ENCODE results near the gene NOL4L. TPM values are rescaled to one million over a fixed set of nuclear protein-coding genes. Genes with fewer than 3 reads are reported as not detected.
A peak's percentile ranks its signal among the peaks of the same experiment; 100 is the strongest.

The NOL4L gene
- polyA plus RNA-seq, 2 of the 4 experiments (the other 2 are of a cell fraction) = 9.5 to 11.8 TPM

DNA sequence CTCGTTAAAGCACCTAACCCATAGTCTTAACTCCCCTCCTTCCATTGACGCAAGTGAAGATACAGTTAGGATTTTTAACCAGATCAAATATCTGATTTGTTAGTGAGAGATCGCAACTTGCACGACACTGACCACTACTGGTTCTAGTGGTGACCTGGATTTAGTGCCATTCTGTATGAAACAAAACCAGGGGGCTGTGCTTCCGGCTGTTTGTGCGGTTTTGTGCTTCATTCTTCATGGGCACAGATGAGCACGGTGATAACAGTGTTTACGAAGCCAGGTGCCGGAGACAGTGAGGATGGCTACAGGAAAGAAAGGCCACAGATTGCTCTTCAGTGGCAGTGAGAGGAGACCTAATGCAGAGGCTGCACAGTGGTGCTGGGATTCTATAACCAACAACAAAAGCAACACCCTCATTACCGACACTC lies 75.5 kb downstream of the NOL4L start:
- no peak overlapping the region for H3K27ac ChIP-seq
- no peak overlapping the region for H3K4me2 ChIP-seq
- WGBS (ENCODE audit: missing lambda C conversion rate) = 67% methylated on average over 10 of the region's 10 CpGs
- no peaks in the 10 kb centered on the region for H3K9me3 ChIP-seq
- no peak overlapping the region for H3K4me3 ChIP-seq
- ChIA-PET CTCF (interaction anchor here (0.9 to 27.6 kb wide), 7 partner anchors 8 to 142 kb away, joined by 3 to 670 read pairs (median 4); no protein-coding TSS in a partner anchor), POLR2A (no interaction called here)
- peak; percentile 52 to 64; a peak in 4 of 6 replicates for ATAC-seq
- FAIRE-seq = no peak
- H3K4me1 ChIP-seq = no peaks in the 10 kb centered on the region
- peak in 1 of 2 experiments; percentile 23 for DNase-seq (ENCODE audit: low read depth in 1 of 2, low spot score in 1 of 2)
- no peak for TF ChIP-seq EHF (CRISPR knock-in tag; IDR thresholded peaks at IDR 0.05)
- TF ChIP-seq GATA3 (IDR thresholded peaks at IDR 0.05; ENCODE audit: borderline replicate concordance) = no peak
- TF ChIP-seq HES2 (IDR thresholded peaks at IDR 0.05) = no peak
- TF ChIP-seq, protein P1, sequence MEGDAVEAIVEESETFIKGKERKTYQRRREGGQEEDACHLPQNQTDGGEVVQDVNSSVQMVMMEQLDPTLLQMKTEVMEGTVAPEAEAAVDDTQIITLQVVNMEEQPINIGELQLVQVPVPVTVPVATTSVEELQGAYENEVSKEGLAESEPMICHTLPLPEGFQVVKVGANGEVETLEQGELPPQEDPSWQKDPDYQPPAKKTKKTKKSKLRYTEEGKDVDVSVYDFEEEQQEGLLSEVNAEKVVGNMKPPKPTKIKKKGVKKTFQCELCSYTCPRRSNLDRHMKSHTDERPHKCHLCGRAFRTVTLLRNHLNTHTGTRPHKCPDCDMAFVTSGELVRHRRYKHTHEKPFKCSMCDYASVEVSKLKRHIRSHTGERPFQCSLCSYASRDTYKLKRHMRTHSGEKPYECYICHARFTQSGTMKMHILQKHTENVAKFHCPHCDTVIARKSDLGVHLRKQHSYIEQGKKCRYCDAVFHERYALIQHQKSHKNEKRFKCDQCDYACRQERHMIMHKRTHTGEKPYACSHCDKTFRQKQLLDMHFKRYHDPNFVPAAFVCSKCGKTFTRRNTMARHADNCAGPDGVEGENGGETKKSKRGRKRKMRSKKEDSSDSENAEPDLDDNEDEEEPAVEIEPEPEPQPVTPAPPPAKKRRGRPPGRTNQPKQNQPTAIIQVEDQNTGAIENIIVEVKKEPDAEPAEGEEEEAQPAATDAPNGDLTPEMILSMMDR (IDR thresholded peaks at IDR 0.05) = 0 out of 3 replicates have a peak, but pooled peaks have one; percentile 8
- TF ChIP-seq, protein P2, sequence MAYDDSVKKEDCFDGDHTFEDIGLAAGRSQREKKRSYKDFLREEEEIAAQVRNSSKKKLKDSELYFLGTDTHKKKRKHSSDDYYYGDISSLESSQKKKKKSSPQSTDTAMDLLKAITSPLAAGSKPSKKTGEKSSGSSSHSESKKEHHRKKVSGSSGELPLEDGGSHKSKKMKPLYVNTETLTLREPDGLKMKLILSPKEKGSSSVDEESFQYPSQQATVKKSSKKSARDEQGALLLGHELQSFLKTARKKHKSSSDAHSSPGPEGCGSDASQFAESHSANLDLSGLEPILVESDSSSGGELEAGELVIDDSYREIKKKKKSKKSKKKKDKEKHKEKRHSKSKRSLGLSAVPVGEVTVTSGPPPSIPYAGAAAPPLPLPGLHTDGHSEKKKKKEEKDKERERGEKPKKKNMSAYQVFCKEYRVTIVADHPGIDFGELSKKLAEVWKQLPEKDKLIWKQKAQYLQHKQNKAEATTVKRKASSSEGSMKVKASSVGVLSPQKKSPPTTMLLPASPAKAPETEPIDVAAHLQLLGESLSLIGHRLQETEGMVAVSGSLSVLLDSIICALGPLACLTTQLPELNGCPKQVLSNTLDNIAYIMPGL (CRISPR knock-in tag; IDR thresholded peaks at IDR 0.05; ENCODE audit: borderline replicate concordance) = no peak
- no peak for TF ChIP-seq PHF8 (IDR thresholded peaks at IDR 0.05; ENCODE audit: borderline replicate concordance, low read depth)
- no peak for TF ChIP-seq ZFP36 (IDR thresholded peaks at IDR 0.05; ENCODE audit: borderline replicate concordance, partially characterized antibody)
- no peak for TF ChIP-seq RNF2 (IDR thresholded peaks at IDR 0.05; ENCODE audit: borderline replicate concordance, low read depth)
- peak in 1 of 2 experiments; percentile 38; a peak in 2 of 5 replicates for TF ChIP-seq RAD21 (conservative IDR thresholded peaks at IDR 0.05 in 1 of 2, IDR thresholded peaks at IDR 0.05 in 1 of 2)

DNA sequence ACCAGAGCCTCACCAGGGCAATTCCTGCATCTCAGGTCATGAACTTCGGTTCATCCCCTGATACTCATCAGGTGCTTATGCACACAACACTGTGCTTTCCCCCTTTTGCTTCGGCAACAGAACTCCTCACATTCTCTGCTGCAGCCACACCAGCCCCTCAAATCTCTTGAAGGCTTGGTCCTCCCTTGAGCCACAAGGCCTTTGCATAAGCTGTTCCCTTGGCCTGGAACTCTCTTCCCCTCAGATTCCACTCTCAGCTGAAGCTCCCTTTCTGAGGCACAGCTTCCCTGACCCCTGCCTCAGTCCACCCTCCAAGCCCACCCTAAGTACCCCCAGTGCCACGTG lies 76.4 kb downstream of the NOL4L start:
- ChIA-PET CTCF (interaction anchor here (0.9 to 27.6 kb wide), 8 partner anchors 9 to 270 kb away, joined by 3 to 670 read pairs (median 4); no protein-coding TSS in a partner anchor), POLR2A (interaction anchor here (0.9 kb wide), 1 partner anchor 24 kb away, joined by 3 read pairs; no protein-coding TSS in a partner anchor)
- no peak for TF ChIP-seq GATA3 (IDR thresholded peaks at IDR 0.05; ENCODE audit: borderline replicate concordance)
- TF ChIP-seq FOSL2 (IDR thresholded peaks at IDR 0.05) = no peak
- TF ChIP-seq FOSL2 (CRISPR knock-in tag; IDR thresholded peaks at IDR 0.05) = no peak
- no peak for TF ChIP-seq ZC3H11A (IDR thresholded peaks at IDR 0.05)
- H3K9me3 ChIP-seq = no peaks in the 10 kb centered on the region
- H3K4me3 ChIP-seq = no peak overlapping the region
- no peak for FAIRE-seq
- H3K27ac ChIP-seq = no peak overlapping the region
- WGBS (ENCODE audit: missing lambda C conversion rate) = 50% methylated on average over 3 of the region's 3 CpGs
- no peak for ATAC-seq
- DNase-seq (ENCODE audit: low read depth in 1 of 2, low spot score in 1 of 2) = no peak
- H3K4me2 ChIP-seq = no peak overlapping the region
- no peaks in the 10 kb centered on the region for H3K4me1 ChIP-seq

GRCh38 chr20:32507998-32508774 lies 76.9 kb downstream of the NOL4L start:
- Histone ChIP-seq H3K9me3 (no peaks in the 10 kb centered on the region), H3K4me1 (no peaks in the 10 kb centered on the region), H3K4me2 (no peak overlapping the region), H3K27ac (no peak overlapping the region), H3K4me3 (no peak overlapping the region)
- no peak for FAIRE-seq
- WGBS (ENCODE audit: missing lambda C conversion rate) = 87% methylated on average over 11 of the region's 11 CpGs
- CTCF ChIA-PET = interaction anchor here (0.8 to 27.6 kb wide), 8 partner anchors 8 to 353 kb away, joined by 3 to 670 read pairs (median 4); no protein-coding TSS in a partner anchor
- POLR2A ChIA-PET = interaction anchor here (0.9 kb wide), 1 partner anchor 23 kb away, joined by 3 read pairs; no protein-coding TSS in a partner anchor
- DNase-seq (ENCODE audit: low read depth in 1 of 2, low spot score in 1 of 2) = no peak
- ATAC-seq = no peak
- no peak for TF ChIP-seq FOXS1 (CRISPR knock-in tag; IDR thresholded peaks at IDR 0.05)
- no peak for TF ChIP-seq ZC3H11A (IDR thresholded peaks at IDR 0.05)
- TF ChIP-seq HOXB13 (CRISPR knock-in tag; IDR thresholded peaks at IDR 0.05; ENCODE audit: low read depth) = no peak
- TF ChIP-seq MYC (IDR thresholded peaks at IDR 0.05; ENCODE audit: borderline replicate concordance, low read length) = no peak
- TF ChIP-seq JUN (IDR thresholded peaks at IDR 0.05) = no peak
- TF ChIP-seq CHD4 (IDR thresholded peaks at IDR 0.05; ENCODE audit: borderline replicate concordance) = no peak
- TF ChIP-seq REST (IDR thresholded peaks at IDR 0.05) = no peak
- no peak for TF ChIP-seq ZNF302 (CRISPR knock-in tag; IDR thresholded peaks at IDR 0.05)
- no peak for TF ChIP-seq ZSCAN20 (CRISPR knock-in tag; IDR thresholded peaks at IDR 0.05)
- no peak for TF ChIP-seq GATA3 (IDR thresholded peaks at IDR 0.05; ENCODE audit: borderline replicate concordance)
- TF ChIP-seq, protein P2 (CRISPR knock-in tag; IDR thresholded peaks at IDR 0.05; ENCODE audit: borderline replicate concordance) = no peak
- TF ChIP-seq ESRRA (IDR thresholded peaks at IDR 0.05; ENCODE audit: borderline replicate concordance, low read length) = no peak
